Esophagus (tissue), 2 donors: ENCODE data around the gene COX10. TPM values are rescaled to one million over a fixed set of nuclear protein-coding genes. Genes with fewer than 3 reads are reported as not detected.

Experiments used
- H3K27ac ChIP-seq, 2 donors: one replicate each; pipeline ENCODE4 v1.5.1; 2013; ENCODE audit warnings: low read depth in 2 of 2, mild to moderate bottlenecking in 2 of 2, inconsistent platforms in 1 of 2, low read length in 1 of 2, moderate library complexity in 1 of 2
- H3K27me3 ChIP-seq, 2 donors: one replicate each; pipeline ENCODE4 v1.6.1; 2013; ENCODE audit warnings: low read length in 2 of 2, control low read depth in 1 of 2, mild to moderate bottlenecking in 1 of 2; ENCODE audit not compliant: insufficient read depth in 2 of 2, control insufficient read depth in 1 of 2
- H3K36me3 ChIP-seq, 2 donors: one replicate each; pipeline ENCODE4 v1.6.1; 2013; ENCODE audit warnings: low read length in 1 of 2; ENCODE audit not compliant: control insufficient read depth in 2 of 2, insufficient read depth in 2 of 2
- H3K4me1 ChIP-seq, 2 donors: one replicate each; pipeline ENCODE4 v1.6.1; 2013; ENCODE audit warnings: low read length in 1 of 2; ENCODE audit not compliant: control insufficient read depth in 2 of 2, insufficient read depth in 2 of 2
- H3K4me3 ChIP-seq, 2 donors: one replicate each; pipeline ENCODE4 v1.5.1; 2013; ENCODE audit warnings: low read length in 2 of 2, mild to moderate bottlenecking in 2 of 2, low read depth in 1 of 2, moderate library complexity in 1 of 2
- H3K9me3 ChIP-seq, 2 donors: one replicate each; pipeline ENCODE4 v1.6.1; 2013; ENCODE audit warnings: mild to moderate bottlenecking in 2 of 2, low read depth in 1 of 2, low read length in 1 of 2, moderate library complexity in 1 of 2; ENCODE audit not compliant: control insufficient read depth in 2 of 2, insufficient read depth in 1 of 2
- WGBS, 2 donors: extraction: QIAGEN DNeasy Blood & Tissue Kit; methylation state at CpG; one replicate each; pipeline ENCODE4 v1.1.7; 2013; 5-methylcytosine and 5-hydroxymethylcytosine counted together
- polyA plus RNA-seq, 2 donors: library from polyadenylated mRNA; stranded (reverse); fragments of 200-250 nt; gene quantifications; one replicate each; pipeline ENCODE4 v1.2.3, GENCODE V29; 2013
- donor health status: healthy with polysubstance abuse.
- donor health status: Bipolar disorder and iron deficiency.

COX10 gene
- polyA plus RNA-seq, 2 donors, result 6.8 to 9.7 TPM

- 93 to 94% methylated on average over 1 of the region's 1 CpG for WGBS, 2 donors
- peaks cover 0 to 4% of the 10 kb centered on the region in 2 donors for H3K4me1 ChIP-seq
- no peaks in the 10 kb centered on the region for H3K9me3 ChIP-seq
- no peak overlapping the region for H3K4me3 ChIP-seq
- H3K36me3 ChIP-seq, result peaks cover 0 to 2% of the 10 kb centered on the region in 2 donors
- H3K27me3 ChIP-seq, result no peaks in the 10 kb centered on the region
- H3K27ac ChIP-seq, result no peak overlapping the region
Measured at GRCh38 chr17:14113137-14113536, 43.8 kb downstream of the COX10 start.

- 91 to 93% methylated on average over 4 of the region's 4 CpGs for WGBS, 2 donors
- Histone ChIP-seq H3K9me3 (no peaks in the 10 kb centered on the region), H3K4me3 (no peak overlapping the region), H3K27ac (no peak overlapping the region), H3K36me3 (peaks cover 0 to 2% of the 10 kb centered on the region in 2 donors), H3K4me1 (peaks cover 0 to 4% of the 10 kb centered on the region in 2 donors), H3K27me3 (no peaks in the 10 kb centered on the region)
Measured at GRCh38 chr17:14116263-14117024, 47.1 kb downstream of the COX10 start.

- WGBS, 2 donors, result 91 to 96% methylated on average over 2 of the region's 2 CpGs
- Histone ChIP-seq H3K27me3 (no peaks in the 10 kb centered on the region), H3K27ac (no peak overlapping the region), H3K9me3 (no peaks in the 10 kb centered on the region), H3K36me3 (peaks cover 0 to 2% of the 10 kb centered on the region in 2 donors), H3K4me1 (no peaks in the 10 kb centered on the region), H3K4me3 (no peak overlapping the region)
Measured at GRCh38 chr17:14118951-14119350, 49.6 kb downstream of the COX10 start.

- no peaks in the 10 kb centered on the region for H3K9me3 ChIP-seq
- H3K27ac ChIP-seq, result no peak overlapping the region
- H3K4me3 ChIP-seq, result no peak overlapping the region
- H3K36me3 ChIP-seq, result peaks cover 0 to 2% of the 10 kb centered on the region in 2 donors
- H3K4me1 ChIP-seq, result no peaks in the 10 kb centered on the region
- WGBS, 2 donors, result 89 to 93% methylated on average over 3 of the region's 3 CpGs
- H3K27me3 ChIP-seq, result no peaks in the 10 kb centered on the region
Measured at GRCh38 chr17:14119546-14119945, 50.2 kb downstream of the COX10 start.

GRCh38 chr17:14121952-14122351 lies 52.6 kb downstream of the COX10 start:
- no peaks in the 10 kb centered on the region for H3K4me1 ChIP-seq
- H3K4me3 ChIP-seq, result no peak overlapping the region
- H3K27me3 ChIP-seq, result no peaks in the 10 kb centered on the region
- 87 to 88% methylated on average over 6 of the region's 6 CpGs for WGBS, 2 donors
- H3K9me3 ChIP-seq, result no peaks in the 10 kb centered on the region
- no peak overlapping the region for H3K27ac ChIP-seq
- H3K36me3 ChIP-seq, result peaks cover 0 to 2% of the 10 kb centered on the region in 2 donors

GRCh38 chr17:14123619-14124278 lies 54.4 kb downstream of the COX10 start:
- H3K27me3 ChIP-seq, result no peaks in the 10 kb centered on the region
- no peak overlapping the region for H3K27ac ChIP-seq
- no peaks in the 10 kb centered on the region for H3K36me3 ChIP-seq
- H3K9me3 ChIP-seq, result no peaks in the 10 kb centered on the region
- 79 to 87% methylated on average over 5 of the region's 5 CpGs for WGBS, 2 donors
- no peaks in the 10 kb centered on the region for H3K4me1 ChIP-seq
- H3K4me3 ChIP-seq, result no peak overlapping the region

- Histone ChIP-seq H3K4me3 (no peak overlapping the region), H3K27ac (no peak overlapping the region), H3K27me3 (no peaks in the 10 kb centered on the region), H3K4me1 (no peaks in the 10 kb centered on the region), H3K36me3 (no peaks in the 10 kb centered on the region), H3K9me3 (no peaks in the 10 kb centered on the region)
- 64 to 83% methylated on average over 4 of the region's 4 CpGs for WGBS, 2 donors
Measured at GRCh38 chr17:14124854-14125253, 55.5 kb downstream of the COX10 start.

GRCh38 chr17:14125518-14126137 lies 56.3 kb downstream of the COX10 start:
- H3K27me3 ChIP-seq, result no peaks in the 10 kb centered on the region
- H3K36me3 ChIP-seq, result no peaks in the 10 kb centered on the region
- H3K4me3 ChIP-seq, result no peak overlapping the region
- H3K9me3 ChIP-seq, result no peaks in the 10 kb centered on the region
- H3K4me1 ChIP-seq, result no peaks in the 10 kb centered on the region
- WGBS, 2 donors, result 79 to 81% methylated on average over 6 of the region's 6 CpGs
- H3K27ac ChIP-seq, result no peak overlapping the region

GRCh38 chr17:14133104-14133503 lies 63.8 kb downstream of the COX10 start:
- Histone ChIP-seq H3K27me3 (no peaks in the 10 kb centered on the region), H3K27ac (no peak overlapping the region), H3K36me3 (no peaks in the 10 kb centered on the region), H3K9me3 (no peaks in the 10 kb centered on the region), H3K4me3 (no peak overlapping the region), H3K4me1 (no peaks in the 10 kb centered on the region)
